A673 (cell line): ENCODE measurements around the gene GABRA4.

Experiments used
- CTCF ChIP-seq: fragments of 300-800, 200-600 bp; sonication (generic); conservative IDR thresholded peaks from 2 replicates; pipeline ENCODE4 v1.5.1; 2017; ENCODE audit warnings: low read depth, mild to moderate bottlenecking, antibody characterized with exemption, low read length, moderate library complexity, mixed read lengths
- EZH2 ChIP-seq: fragments of 200-600 bp; sonication (generic); IDR thresholded peaks from 2 replicates; pipeline ENCODE4 v1.6.1; 2017; ENCODE audit warnings: borderline replicate concordance, low read depth, mild to moderate bottlenecking, mixed read lengths, antibody characterized with exemption, low read length; ENCODE audit not compliant: poor library complexity, severe bottlenecking

GRCh38 chr4:47012676-47013075 is 19.3 kb upstream of the GABRA4 start:
- TF ChIP-seq CTCF (no peak), EZH2 (no peak)
